ENCODE measurements around the gene DEF6. TPM values are rescaled to one million over a fixed set of nuclear protein-coding genes. Genes with fewer than 3 reads are reported as not detected.

Gene DEF6
- total RNA-seq, 2 donors from 2014 or later = 107 to 156 TPM

- peak; percentile 27 to 74 for ATAC-seq
Measured at GRCh38 chr6:35370124-35370741, 72.6 kb downstream of the DEF6 start.

GRCh38 chr6:35370785-35371493 lies 73.3 kb downstream of the DEF6 start:
- peak overlapping the region; percentile 83 to 96 for H3K27ac Mint-ChIP-seq
- peaks cover 0 to 4% of the 10 kb centered on the region in 2 donors for H3K9me3 Mint-ChIP-seq
- H3K36me3 Mint-ChIP-seq = peaks cover 0 to 24% of the 10 kb centered on the region in 2 donors
- ATAC-seq (no peak), DNase-seq (ENCODE audit: low spot score in 2 of 2) (no peak)

More at GRCh38 chr6:35370124-35370741, 72.6 kb downstream of the DEF6 start:
- Mint-ChIP-seq H3K9me3 (peaks cover 0 to 4% of the 10 kb centered on the region in 2 donors), H3K27ac (peak overlapping the region; percentile 83 to 96), H3K36me3 (peaks cover 0 to 24% of the 10 kb centered on the region in 2 donors)
- DNase-seq (ENCODE audit: low spot score in 2 of 2) = peak in 1 of 2 donors; percentile 85

Other genes with a start within 250 kb of the DEF6 start
- not detected for gene TCP11, start 156.5 kb upstream of the DEF6 start, total RNA-seq
- under 1 TPM in 1 of 2 donors, not detected in 1; 0.04 TPM for gene SCUBE3, start 83.9 kb upstream of the DEF6 start, total RNA-seq
- gene ZNF76, start 38.1 kb upstream of the DEF6 start, total RNA-seq = 10 to 100 TPM; 48.6 to 55.7 TPM
- gene PPARD, start 44.7 kb downstream of the DEF6 start, total RNA-seq = 10 to 100 TPM; 23.2 to 25.1 TPM
- 10 to 100 TPM; 14.3 to 14.7 TPM for gene FANCE, start 154.5 kb downstream of the DEF6 start, total RNA-seq
- gene RPL10A, start 170.6 kb downstream of the DEF6 start, total RNA-seq = 1,000 to 10,000 TPM; 1,700 to 2,159 TPM
- gene TEAD3, start 199.3 kb downstream of the DEF6 start, total RNA-seq = 1 to 10 TPM; 1.5 to 2.4 TPM
- not detected for gene TULP1, start 215.1 kb downstream of the DEF6 start, total RNA-seq